Large intestine (tissue), 3 donors: ENCODE results near the gene DGAT2. TPM values are rescaled to one million over a fixed set of nuclear protein-coding genes. Genes with fewer than 3 reads are reported as not detected.
"Not testable (repeated sequence)": the region's sequence is repeated elsewhere in the genome, so short reads cannot be mapped to it uniquely, and the experiment has no call there.

Experiments
- DNase-seq, 2 donors: peaks; one replicate each; pipeline versions ENCODE4 v3.0.0 to v3.0.0-alpha.2; 2013
- H3K27ac ChIP-seq: one replicate; pipeline ENCODE4 v1.5.1; 2013; ENCODE audit warnings: low read length
- H3K27me3 ChIP-seq: 2 replicates; pipeline ENCODE4 v1.6.1; 2013; ENCODE audit warnings: low read length; ENCODE audit not compliant: control insufficient read depth, insufficient read depth
- H3K36me3 ChIP-seq: 2 replicates; pipeline ENCODE4 v1.6.1; 2013; ENCODE audit warnings: low read length; ENCODE audit not compliant: control insufficient read depth, insufficient read depth
- H3K4me1 ChIP-seq: one replicate; pipeline ENCODE4 v1.6.1; 2013; ENCODE audit warnings: low read length; ENCODE audit not compliant: control insufficient read depth, insufficient read depth
- H3K4me3 ChIP-seq: one replicate; pipeline ENCODE4 v1.5.1; 2013; ENCODE audit warnings: low read length
- H3K9me3 ChIP-seq: one replicate; pipeline ENCODE4 v1.6.1; 2013; ENCODE audit warnings: mild to moderate bottlenecking, low read depth, low read length, moderate library complexity; ENCODE audit not compliant: control insufficient read depth
- WGBS: methylation state at CpG from one replicate; pipeline ENCODE4 v1.1.5; 2013; ENCODE audit warnings: low lambda C conversion rate; ENCODE audit not compliant: insufficient coverage; 5-methylcytosine and 5-hydroxymethylcytosine counted together
- polyA plus RNA-seq: library from polyadenylated mRNA; unstranded; fragments of 120-200 nt; gene quantifications from one replicate; pipeline ENCODE4 v1.2.1, GENCODE V29; 2013

The DGAT2 gene
- polyA plus RNA-seq, 1 donor: 70.2 TPM

GRCh38 chr11:75731095-75731494 is 37.5 kb upstream of the DGAT2 start:
- no CpG with 5 or more reads among the region's 5 CpGs for WGBS
- Histone ChIP-seq H3K9me3 (no peaks in the 10 kb centered on the region), H3K27me3 (no peaks in the 10 kb centered on the region), H3K4me1 (peaks cover 37% of the 10 kb centered on the region), H3K36me3 (peaks cover 39% of the 10 kb centered on the region), H3K4me3 (no peak overlapping the region), H3K27ac (no peak overlapping the region)
- DNase-seq: no peak

DNA sequence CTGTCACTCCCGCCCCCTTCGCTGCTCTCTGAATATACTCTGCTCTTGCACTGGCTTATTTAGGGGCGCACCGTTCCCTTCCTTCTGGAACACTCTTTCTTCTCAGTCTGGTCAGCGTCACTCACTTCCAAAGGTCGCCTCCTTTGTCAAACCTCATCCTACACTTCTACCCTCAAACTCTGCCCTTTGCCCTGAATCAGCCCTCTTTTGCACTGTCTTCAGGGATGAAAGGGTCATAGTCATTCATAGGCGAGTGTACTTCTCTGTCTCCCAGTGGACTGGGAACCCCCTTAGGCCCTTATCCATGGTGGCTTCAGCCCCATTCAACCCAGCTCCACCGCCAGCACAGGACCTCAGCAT is 35.5 kb upstream of the DGAT2 start:
- Histone ChIP-seq H3K27me3 (no peaks in the 10 kb centered on the region), H3K36me3 (peaks cover 25% of the 10 kb centered on the region), H3K27ac (peak overlapping the region; percentile 96), H3K9me3 (no peaks in the 10 kb centered on the region), H3K4me1 (peaks cover 40% of the 10 kb centered on the region), H3K4me3 (no peak overlapping the region)
- no CpG with 5 or more reads among the region's 8 CpGs for WGBS
- peak in 1 of 2 donors; percentile 60 for DNase-seq

GRCh38 chr11:75733431-75734107 is 35.0 kb upstream of the DGAT2 start:
- peak; percentile 78 to 86 for DNase-seq
- H3K4me1 ChIP-seq: peaks cover 40% of the 10 kb centered on the region
- WGBS: no CpG with 5 or more reads among the region's 5 CpGs
- H3K9me3 ChIP-seq: no peaks in the 10 kb centered on the region
- no peaks in the 10 kb centered on the region for H3K27me3 ChIP-seq
- peaks cover 21% of the 10 kb centered on the region for H3K36me3 ChIP-seq
- H3K4me3 ChIP-seq: no peak overlapping the region
- peak overlapping the region; percentile 96 for H3K27ac ChIP-seq

DNA sequence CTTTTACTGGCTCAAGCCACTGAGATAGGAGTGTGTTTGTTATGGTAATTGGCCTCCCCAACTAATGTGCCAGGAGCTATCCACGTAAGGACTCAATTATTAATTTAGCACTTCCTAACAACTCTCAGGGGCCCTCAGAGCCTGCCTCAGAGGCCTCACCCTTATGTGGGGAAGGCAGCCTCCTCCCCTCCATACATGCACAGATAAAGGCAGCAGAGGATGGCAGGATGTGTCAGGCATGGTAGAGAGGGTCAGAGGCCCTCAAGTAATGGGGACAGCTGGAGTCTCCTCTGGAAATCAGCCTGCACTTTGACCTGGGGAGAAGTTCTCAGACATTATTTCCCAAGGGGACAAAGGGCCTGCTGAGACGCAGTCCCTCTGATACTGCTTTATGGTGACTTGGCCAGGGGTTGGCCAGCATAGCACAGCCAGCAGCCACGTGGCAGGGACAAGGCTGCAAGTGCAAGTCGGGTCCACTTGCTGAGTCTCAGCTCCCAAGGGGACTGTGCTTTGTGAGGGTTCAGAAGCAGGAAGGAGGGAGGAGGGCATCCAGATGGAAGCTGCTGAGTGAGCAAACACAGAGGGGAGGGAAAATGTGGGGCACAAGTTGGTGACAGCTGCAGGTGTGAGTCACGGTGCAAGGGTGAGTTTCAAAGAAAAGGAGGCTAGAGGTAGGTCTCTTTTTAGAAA is 33.9 kb upstream of the DGAT2 start:
- no peak overlapping the region for H3K4me3 ChIP-seq
- no peaks in the 10 kb centered on the region for H3K9me3 ChIP-seq
- peaks cover 40% of the 10 kb centered on the region for H3K4me1 ChIP-seq
- WGBS: no CpG with 5 or more reads among the region's 5 CpGs
- no peaks in the 10 kb centered on the region for H3K27me3 ChIP-seq
- peak; percentile 98 to 99 for DNase-seq
- H3K27ac ChIP-seq: peak overlapping the region; percentile 96
- peaks cover 17% of the 10 kb centered on the region for H3K36me3 ChIP-seq

- Histone ChIP-seq H3K36me3 (peaks cover 12% of the 10 kb centered on the region), H3K9me3 (no peaks in the 10 kb centered on the region), H3K27ac (peak overlapping the region; percentile 96), H3K27me3 (no peaks in the 10 kb centered on the region), H3K4me1 (peaks cover 40% of the 10 kb centered on the region), H3K4me3 (no peak overlapping the region)
- DNase-seq: no peak
- WGBS: no CpG with 5 or more reads among the region's 4 CpGs
Observed at GRCh38 chr11:75735181-75735845, 33.3 kb upstream of the DGAT2 start.

- H3K4me3 ChIP-seq: no peak overlapping the region
- H3K36me3 ChIP-seq: no peaks in the 10 kb centered on the region
- WGBS: 87% methylated on average over 3 of the region's 6 CpGs
- peaks cover 35% of the 10 kb centered on the region for H3K4me1 ChIP-seq
- DNase-seq: no peak
- H3K27me3 ChIP-seq: no peaks in the 10 kb centered on the region
- peak overlapping the region; percentile 1 for H3K27ac ChIP-seq
- no peaks in the 10 kb centered on the region for H3K9me3 ChIP-seq
Observed at GRCh38 chr11:75737314-75737713, 31.3 kb upstream of the DGAT2 start.

GRCh38 chr11:75740681-75741080 is 27.9 kb upstream of the DGAT2 start:
- Histone ChIP-seq H3K4me1 (peaks cover 21% of the 10 kb centered on the region), H3K4me3 (no peak overlapping the region), H3K27ac (no peak overlapping the region), H3K36me3 (no peaks in the 10 kb centered on the region), H3K9me3 (no peaks in the 10 kb centered on the region), H3K27me3 (no peaks in the 10 kb centered on the region)
- no CpG with 5 or more reads among the region's 1 CpG for WGBS
- DNase-seq: no peak

GRCh38 chr11:75743159-75743558 is 25.4 kb upstream of the DGAT2 start:
- not testable (repeated sequence) for DNase-seq, H3K9me3 ChIP-seq, H3K36me3 ChIP-seq, H3K27me3 ChIP-seq, H3K4me3 ChIP-seq
- peaks cover 15% of the 10 kb centered on the region for H3K4me1 ChIP-seq
- WGBS: 100% methylated on average over 1 of the region's 4 CpGs
- peak overlapping the region; percentile 30 for H3K27ac ChIP-seq

GRCh38 chr11:75743711-75744563 is 24.6 kb upstream of the DGAT2 start:
- Histone ChIP-seq H3K27me3 (no peaks in the 10 kb centered on the region), H3K9me3 (no peaks in the 10 kb centered on the region), H3K4me3 (no peak overlapping the region), H3K27ac (no peak overlapping the region), H3K36me3 (no peaks in the 10 kb centered on the region), H3K4me1 (peaks cover 15% of the 10 kb centered on the region)
- no CpG with 5 or more reads among the region's 9 CpGs for WGBS
- peak; percentile 42 to 67 for DNase-seq

- no peak for DNase-seq
- no peak overlapping the region for H3K27ac ChIP-seq
- WGBS: no CpG with 5 or more reads among the region's 5 CpGs
- no peaks in the 10 kb centered on the region for H3K9me3 ChIP-seq
- no peak overlapping the region for H3K4me3 ChIP-seq
- no peaks in the 10 kb centered on the region for H3K27me3 ChIP-seq
- no peaks in the 10 kb centered on the region for H3K36me3 ChIP-seq
- H3K4me1 ChIP-seq: peaks cover 15% of the 10 kb centered on the region
Observed at GRCh38 chr11:75745807-75746206, 22.8 kb upstream of the DGAT2 start.
